Endothelial cell of umbilical vein (primary cell): ENCODE data around the gene BTBD10. TPM values are rescaled to one million over a fixed set of nuclear protein-coding genes. Genes with fewer than 3 reads are reported as not detected.

ENCODE experiments used
- BruUV-seq: library from RNA; stranded (reverse); fragments of 400-500 nt; replicated peaks from 2 replicates; lab custom pipeline; 2021; lab: Mats Ljungman, UMichigan
- CTCF ChIA-PET: fragments of 300-600, 350-600 bp; sonication (Branson Sonifier 250); formaldehyde crosslinking; loops from one replicate; lab custom pipeline; 2021; ENCODE audit warnings: antibody characterized with exemption, inconsistent platforms; lab: Charles Lee
- POLR2A ChIA-PET: fragments of 300-600, 350-600 bp; sonication (Branson Sonifier 250); formaldehyde crosslinking; loops from one replicate; lab custom pipeline; 2021; ENCODE audit warnings: antibody characterized with exemption, inconsistent platforms; lab: Charles Lee
- DNase-seq: peaks from one replicate; pipeline ENCODE4 v3.0.0-alpha.2; 2011; ENCODE audit warnings: low read depth, low spot score
- FAIRE-seq: peaks from 2 replicates; lab custom pipeline; 2011; peaks lifted over from hg19 to GRCh38; lab: Jason Lieb, UNC
- H2AFZ ChIP-seq: 2 replicates; pipeline ENCODE4 v1.6.0; 2012; ENCODE audit warnings: low read depth, low read length, control low read depth, inconsistent platforms
- H3K27ac ChIP-seq: 2 replicates; pipeline ENCODE4 v1.5.1; 2011; ENCODE audit warnings: low read depth, mild to moderate bottlenecking, control low read depth, low read length, moderate library complexity; ENCODE audit not compliant: insufficient read depth
- H3K27me3 ChIP-seq, 2 experiments: 2 replicates each; pipeline versions ENCODE4 v1.6.0 to v1.6.1; 2011; ENCODE audit warnings: low read length in 2 of 2, mixed read lengths in 1 of 2; ENCODE audit not compliant: control insufficient read depth in 2 of 2, insufficient read depth in 2 of 2
- H3K36me3 ChIP-seq, 2 experiments: 2 replicates in 1 of 2; 3 replicates in 1 of 2; pipeline ENCODE4 v1.5.1; 2011; ENCODE audit warnings: low read length in 2 of 2, mild to moderate bottlenecking in 1 of 2, moderate library complexity in 1 of 2; ENCODE audit not compliant: control insufficient read depth in 2 of 2, insufficient read depth in 2 of 2; ENCODE audit errors: extremely low read depth in 1 of 2
- H3K4me1 ChIP-seq: 3 replicates; pipeline ENCODE4 v1.5.1; 2011; ENCODE audit warnings: mild to moderate bottlenecking, low read length; ENCODE audit not compliant: control insufficient read depth, insufficient read depth; ENCODE audit errors: extremely low read depth
- H3K4me2 ChIP-seq: 2 replicates; pipeline ENCODE4 v1.6.1; 2011; ENCODE audit warnings: low read length, control low read depth, mixed read lengths; ENCODE audit not compliant: insufficient read depth
- H3K4me3 ChIP-seq, 3 experiments: fragments of 200-600 bp in 1 of 3; sonication (generic), shearing (Covaris generic) in 1 of 3; replicated peaks in 1 of 3; 2 replicates each; pipeline ENCODE4 v1.5.1; 2011 to 2016; ENCODE audit warnings: control low read depth in 3 of 3, low read length in 3 of 3, mild to moderate bottlenecking in 2 of 3, inconsistent platforms in 1 of 3, low read depth in 1 of 3, moderate library complexity in 1 of 3; ENCODE audit not compliant: insufficient read depth in 1 of 3
- H3K79me2 ChIP-seq: 2 replicates; pipeline ENCODE4 v1.6.0; 2012; ENCODE audit warnings: low read length, inconsistent platforms; ENCODE audit not compliant: control insufficient read depth, insufficient read depth
- H3K9ac ChIP-seq: replicated peaks from 2 replicates; pipeline ENCODE3; 2011; ENCODE audit warnings: low read length, control low read depth; ENCODE audit not compliant: insufficient read depth; ENCODE audit errors: extremely low read depth
- H3K9me1 ChIP-seq: replicated peaks from 3 replicates; pipeline ENCODE4 v1.6.0; 2011; ENCODE audit warnings: mild to moderate bottlenecking, low read length; ENCODE audit not compliant: control insufficient read depth, insufficient read depth; ENCODE audit errors: extremely low read depth
- H3K9me3 ChIP-seq: replicated peaks from 2 replicates; pipeline ENCODE4 v1.5.1; 2012; ENCODE audit warnings: low read length, inconsistent platforms; ENCODE audit not compliant: control insufficient read depth, insufficient read depth
- H4K20me1 ChIP-seq: replicated peaks from 2 replicates; pipeline ENCODE3; 2011; ENCODE audit warnings: mild to moderate bottlenecking, low read length; ENCODE audit not compliant: control insufficient read depth, insufficient read depth; ENCODE audit errors: extremely low read depth
- EZH2 ChIP-seq: IDR thresholded peaks from 2 replicates; pipeline ENCODE4 v1.6.1; 2012; ENCODE audit warnings: borderline replicate concordance, low read depth, mild to moderate bottlenecking, moderate library complexity, low read length, inconsistent platforms; ENCODE audit not compliant: severe bottlenecking
- FOS ChIP-seq: IDR thresholded peaks from 2 replicates; pipeline ENCODE4 v1.6.1; 2011; ENCODE audit warnings: mild to moderate bottlenecking, low read length, moderate library complexity, borderline replicate concordance; ENCODE audit not compliant: insufficient read depth
- GATA2 ChIP-seq: IDR thresholded peaks from 2 replicates; pipeline ENCODE4 v1.7.0; 2011; ENCODE audit warnings: low read depth, mild to moderate bottlenecking, moderate library complexity, mixed read lengths, low read length; ENCODE audit not compliant: insufficient read length, insufficient read depth
- JUN ChIP-seq: IDR thresholded peaks from 2 replicates; pipeline ENCODE4 v1.6.1; 2011; ENCODE audit warnings: borderline replicate concordance, low read depth; ENCODE audit not compliant: insufficient read length, insufficient read depth
- MYC ChIP-seq: IDR thresholded peaks from one replicate; pipeline ENCODE4 v1.6.1; 2011; ENCODE audit warnings: mild to moderate bottlenecking, low read depth, low read length
- POLR2A ChIP-seq: IDR thresholded peaks from 2 replicates; pipeline ENCODE4 v1.6.1; 2012; ENCODE audit warnings: low read depth, mild to moderate bottlenecking, control low read depth, low read length
- POLR2AphosphoS5 ChIP-seq: IDR thresholded peaks from 2 replicates; pipeline ENCODE4 v1.6.1; 2012; ENCODE audit warnings: low read depth, mild to moderate bottlenecking, control low read depth, low read length, moderate library complexity; ENCODE audit not compliant: insufficient read depth
- dilution Hi-C: fragments of 300-500 bp; cut with MboI; formaldehyde crosslinking; loops from one replicate; pipeline ENCODE4 v1.15.0; 2019; ENCODE audit warnings: low sequenced_read_pairs; ENCODE audit not compliant: extremely low pct_ligation_motif_present
- intact Hi-C: fragments of 100-400 bp; cut with micrococcal nuclease; formaldehyde crosslinking; loops from one replicate; pipeline ENCODE4 v1.10.0; 2022
- polyA plus RNA-seq, 4 experiments: library from polyadenylated mRNA; depleted of rRNA in 3 of 4; stranded (reverse) in 3 of 4; unstranded in 1 of 4; fragments of >200 nt; gene quantifications; 2 replicates each; pipeline versions ENCODE4 v1.2.1 to v1.2.3, GENCODE V29; 2011 to 2012; ENCODE audit warnings: missing spikeins in 1 of 4
- total RNA-seq: library from RNA; stranded (reverse); gene quantifications from 2 replicates; pipeline ENCODE4 v1.2.3, GENCODE V29; 2021
- TF ChIP-seq, protein P1 (sequence below), 2 donors: IDR thresholded peaks; 1 replicate in 1 of 2; 2 replicates in 1 of 2; pipeline ENCODE4 v1.5.1; 2011; ENCODE audit warnings: low read length in 2 of 2, mild to moderate bottlenecking in 2 of 2, moderate library complexity in 2 of 2, control low read depth in 1 of 2, inconsistent platforms in 1 of 2, low read depth in 1 of 2; ENCODE audit not compliant: insufficient read depth in 1 of 2; ENCODE audit errors: extremely low read depth in 1 of 2
- TF ChIP-seq, protein P2 (sequence below): IDR thresholded peaks from 2 replicates; pipeline ENCODE4 v1.6.1; 2011; ENCODE audit not compliant: insufficient read depth, insufficient read length

BTBD10 gene
- total and polyA plus RNA-seq, 2 donors (not counting 3 experiments of a cell fraction or from before 2014, with no cell fraction given), result 31.7 to 49.6 TPM

DNA sequence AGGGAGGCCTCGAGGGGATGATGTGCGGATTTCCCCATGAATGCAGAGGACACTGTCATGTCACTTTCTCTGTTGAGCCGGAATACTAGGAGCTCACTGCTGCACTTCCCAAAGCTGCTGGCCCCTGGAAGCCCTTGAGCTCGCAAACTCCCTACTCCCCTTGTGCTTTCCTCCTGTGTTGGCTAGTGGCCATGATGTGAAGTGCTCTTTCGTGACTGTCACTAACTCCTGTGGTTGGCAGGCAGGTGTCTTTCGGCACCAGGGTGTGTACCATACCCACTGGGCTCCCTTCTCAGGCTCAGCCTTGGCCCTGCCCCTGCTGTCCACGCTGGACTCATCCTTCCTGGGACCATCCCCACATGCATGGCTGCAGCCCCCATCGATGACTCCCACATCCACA lies 86.2 kb downstream of the BTBD10 start:
- no peaks in the 10 kb centered on the region for H3K9me1 ChIP-seq
- H2AFZ ChIP-seq, result no peak overlapping the region
- BruUV-seq, result no TSS peak
- POLR2A ChIA-PET, result no interaction called here
- CTCF ChIA-PET, result interaction anchor here (2.0 to 2.2 kb wide), 3 partner anchors 9 to 33 kb away, joined by 7 to 35 read pairs (median 8); no protein-coding TSS in a partner anchor
- intact Hi-C loops, result no loop called here
- no peak overlapping the region for H3K4me3 ChIP-seq
- peaks cover 16% of the 10 kb centered on the region for H3K4me1 ChIP-seq
- H3K27ac ChIP-seq, result no peak overlapping the region
- no peaks in the 10 kb centered on the region for H4K20me1 ChIP-seq
- DNase-seq (no peak), FAIRE-seq (no peak)
- dilution Hi-C loops, result no loop called here
- no peak overlapping the region for H3K9ac ChIP-seq
- peaks cover 0 to 6% of the 10 kb centered on the region in 2 experiments for H3K36me3 ChIP-seq
- H3K9me3 ChIP-seq, result no peaks in the 10 kb centered on the region
- H3K79me2 ChIP-seq, result no peaks in the 10 kb centered on the region
- TF ChIP-seq FOS (no peak), JUN (no peak), MYC (no peak), EZH2 (no peak), POLR2AphosphoS5 (no peak), GATA2 (no peak), POLR2A (no peak)
- TF ChIP-seq, protein P1, sequence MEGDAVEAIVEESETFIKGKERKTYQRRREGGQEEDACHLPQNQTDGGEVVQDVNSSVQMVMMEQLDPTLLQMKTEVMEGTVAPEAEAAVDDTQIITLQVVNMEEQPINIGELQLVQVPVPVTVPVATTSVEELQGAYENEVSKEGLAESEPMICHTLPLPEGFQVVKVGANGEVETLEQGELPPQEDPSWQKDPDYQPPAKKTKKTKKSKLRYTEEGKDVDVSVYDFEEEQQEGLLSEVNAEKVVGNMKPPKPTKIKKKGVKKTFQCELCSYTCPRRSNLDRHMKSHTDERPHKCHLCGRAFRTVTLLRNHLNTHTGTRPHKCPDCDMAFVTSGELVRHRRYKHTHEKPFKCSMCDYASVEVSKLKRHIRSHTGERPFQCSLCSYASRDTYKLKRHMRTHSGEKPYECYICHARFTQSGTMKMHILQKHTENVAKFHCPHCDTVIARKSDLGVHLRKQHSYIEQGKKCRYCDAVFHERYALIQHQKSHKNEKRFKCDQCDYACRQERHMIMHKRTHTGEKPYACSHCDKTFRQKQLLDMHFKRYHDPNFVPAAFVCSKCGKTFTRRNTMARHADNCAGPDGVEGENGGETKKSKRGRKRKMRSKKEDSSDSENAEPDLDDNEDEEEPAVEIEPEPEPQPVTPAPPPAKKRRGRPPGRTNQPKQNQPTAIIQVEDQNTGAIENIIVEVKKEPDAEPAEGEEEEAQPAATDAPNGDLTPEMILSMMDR (IDR thresholded peaks at IDR 0.05; ENCODE audit: extremely low read depth in 1 of 2, insufficient read depth in 1 of 2, low read depth in 1 of 2, low read length in 2 of 2), result no peak
- TF ChIP-seq, protein P2, sequence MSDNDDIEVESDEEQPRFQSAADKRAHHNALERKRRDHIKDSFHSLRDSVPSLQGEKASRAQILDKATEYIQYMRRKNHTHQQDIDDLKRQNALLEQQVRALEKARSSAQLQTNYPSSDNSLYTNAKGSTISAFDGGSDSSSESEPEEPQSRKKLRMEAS, result no peak
- no peak overlapping the region for H3K4me2 ChIP-seq
- no peaks in the 10 kb centered on the region for H3K27me3 ChIP-seq
